GM23338 (cell line): Measurements from ENCODE around the gene DUS4L. TPM values are rescaled to one million over a fixed set of nuclear protein-coding genes. Genes with fewer than 3 reads are reported as not detected.

Experiments
- ATAC-seq: fragments of 200-7000 bp; cut with Tn5 transposase; 3 replicates; pipeline ENCODE4 v1.9.1; 2020
- DNase-seq: peaks from one replicate; pipeline ENCODE4 v3.0.0-alpha.2; 2015; ENCODE audit warnings: low spot score
- H2AFZ ChIP-seq: fragments of 200-600 bp; sonication (generic); 2 replicates; pipeline ENCODE4 v1.8.0; 2016; ENCODE audit warnings: antibody characterized with exemption, mild to moderate bottlenecking, moderate library complexity
- H3F3A ChIP-seq: fragments of 200-600 bp; sonication (generic); replicated peaks from 2 replicates; pipeline ENCODE4 v1.8.0; 2017; ENCODE audit warnings: antibody characterized with exemption, mixed run types, low read depth
- H3K27ac ChIP-seq: fragments of 200-600 bp; sonication (generic); 2 replicates; pipeline ENCODE4 v1.6.1; 2016; ENCODE audit warnings: low read depth
- H3K27me3 ChIP-seq: fragments of 200-600 bp; sonication (generic); 2 replicates; pipeline ENCODE4 v1.8.0; 2016; ENCODE audit warnings: mild to moderate bottlenecking, mixed run types, moderate library complexity; ENCODE audit not compliant: insufficient read depth
- H3K36me3 ChIP-seq: fragments of 200-600 bp; sonication (generic); 2 replicates; pipeline ENCODE4 v1.8.0; 2016; ENCODE audit warnings: mild to moderate bottlenecking; ENCODE audit not compliant: insufficient read depth
- H3K4me1 ChIP-seq: fragments of 200-600 bp; sonication (generic); 2 replicates; pipeline ENCODE4 v1.8.0; 2016; ENCODE audit warnings: mild to moderate bottlenecking, moderate library complexity; ENCODE audit not compliant: insufficient read depth
- H3K4me2 ChIP-seq: fragments of 200-600 bp; sonication (generic); 2 replicates; pipeline ENCODE4 v1.7.1; 2017; ENCODE audit warnings: mixed run types
- H3K4me3 ChIP-seq: fragments of 200-600 bp; sonication (generic); 2 replicates; pipeline ENCODE4 v1.6.1; 2016; ENCODE audit warnings: mixed run types
- H3K79me2 ChIP-seq: fragments of 200-600 bp; sonication (generic); replicated peaks from 2 replicates; pipeline ENCODE4 v1.8.0; 2017; ENCODE audit warnings: mild to moderate bottlenecking; ENCODE audit not compliant: insufficient read depth
- H3K9me2 ChIP-seq: fragments of 200-600 bp; sonication (generic); 2 replicates; pipeline ENCODE4 v1.8.0; 2017; ENCODE audit not compliant: insufficient read depth
- H4K20me1 ChIP-seq: fragments of 200-600 bp; sonication (generic); replicated peaks from 2 replicates; pipeline ENCODE4 v1.8.0; 2017; ENCODE audit warnings: mild to moderate bottlenecking; ENCODE audit not compliant: insufficient read depth
- H3K27ac Mint-ChIP-seq: 2 replicates; pipeline ENCODE4 v1.8.0; 2020; ENCODE audit warnings: inconsistent platforms, mild to moderate bottlenecking, moderate library complexity, mixed read lengths
- H3K27me3 Mint-ChIP-seq: 3 replicates; pipeline ENCODE4 v1.8.0; 2022; ENCODE audit warnings: low read depth, mild to moderate bottlenecking, moderate library complexity, mixed read lengths, inconsistent platforms; ENCODE audit not compliant: insufficient read depth, poor library complexity
- H3K36me3 Mint-ChIP-seq: 3 replicates; pipeline ENCODE4 v1.8.0; 2021; ENCODE audit warnings: low read depth, mild to moderate bottlenecking, inconsistent platforms, moderate library complexity, mixed read lengths
- H3K4me1 Mint-ChIP-seq: 3 replicates; pipeline ENCODE4 v1.8.0; 2020; ENCODE audit warnings: mild to moderate bottlenecking, inconsistent platforms, mixed read lengths
- H3K4me3 Mint-ChIP-seq: 3 replicates; pipeline ENCODE4 v1.8.0; 2021; ENCODE audit warnings: moderate library complexity, mild to moderate bottlenecking, inconsistent platforms, mixed read lengths
- H3K9me3 Mint-ChIP-seq: 3 replicates; pipeline ENCODE4 v1.8.0; 2020; ENCODE audit warnings: moderate library complexity, mild to moderate bottlenecking, inconsistent platforms, mixed read lengths
- CREB1 ChIP-seq: fragments of 250-450 bp; sonication (Bioruptor Pico); IDR thresholded peaks from 2 replicates; pipeline ENCODE4 v1.5.0; 2020; ENCODE audit warnings: low read depth, mild to moderate bottlenecking, moderate library complexity
- ETS1 ChIP-seq: IDR thresholded peaks from 2 replicates; pipeline ENCODE4 v1.6.1; 2016; ENCODE audit warnings: antibody characterized with exemption
- EZH2phosphoT487 ChIP-seq: fragments of 200-600 bp; sonication (generic); IDR thresholded peaks from one replicate; pipeline ENCODE4 v1.8.1; 2018; ENCODE audit warnings: antibody characterized with exemption; ENCODE audit not compliant: unreplicated experiment
- JUNB ChIP-seq: IDR thresholded peaks from one replicate; pipeline ENCODE4 v1.6.1; 2016; ENCODE audit warnings: antibody characterized with exemption; ENCODE audit not compliant: unreplicated experiment
- POLR2AphosphoS5 ChIP-seq: IDR thresholded peaks from 2 replicates; pipeline ENCODE4 v1.6.1; 2016; ENCODE audit warnings: antibody characterized with exemption, low read depth
- REST ChIP-seq: IDR thresholded peaks from one replicate; pipeline ENCODE4 v1.6.1; 2018; ENCODE audit warnings: antibody characterized with exemption; ENCODE audit not compliant: unreplicated experiment
- STAT1 ChIP-seq: IDR thresholded peaks from one replicate; pipeline ENCODE4 v1.6.1; 2016; ENCODE audit warnings: antibody characterized with exemption; ENCODE audit not compliant: unreplicated experiment
- ZNF114 ChIP-seq: fragments of 250-450 bp; sonication (Bioruptor Pico); IDR thresholded peaks from 2 replicates; pipeline ENCODE4 v1.5.0; 2020; ENCODE audit warnings: mild to moderate bottlenecking, moderate library complexity
- ZNF331 ChIP-seq: fragments of 250-450 bp; sonication (Bioruptor Pico); IDR thresholded peaks from 2 replicates; pipeline ENCODE4 v1.5.0; 2020; ENCODE audit warnings: low read depth, mild to moderate bottlenecking, moderate library complexity
- ZNF462 ChIP-seq: fragments of 250-450 bp; sonication (Bioruptor Pico); IDR thresholded peaks from 2 replicates; pipeline ENCODE4 v1.5.0; 2020; ENCODE audit warnings: mild to moderate bottlenecking, moderate library complexity
- polyA plus RNA-seq: library from polyadenylated mRNA; unstranded; fragments of >200 nt; fragmentation: Nextera tagmentation; extraction: Ambion mirVana; gene quantifications from 2 replicates; pipeline ENCODE4 v1.2.1, GENCODE V29; 2016
- total RNA-seq: library from RNA; depleted of rRNA; stranded (reverse); fragments of >200 nt; shearing (Covaris generic); gene quantifications from 2 replicates; pipeline ENCODE4 v1.2.3, GENCODE V29; 2014

DUS4L gene
- total and polyA plus RNA-seq, 2 experiments from 2014 or later = 16.7 to 22.9 TPM

GRCh38 chr7:107582875-107583274 is 19.1 kb downstream of the DUS4L start (continued):
- TF ChIP-seq ZNF462 (CRISPR knock-in tag) (no peak), JUNB (no peak), CREB1 (no peak), ZNF331 (no peak), ETS1 (no peak)

GRCh38 chr7:107584716-107585115 is 20.9 kb downstream of the DUS4L start:
- no peak overlapping the region for H3K27ac Mint-ChIP-seq
- H3K9me3 Mint-ChIP-seq = peaks cover 3% of the 10 kb centered on the region; the same call in 2 of the 3 replicates
- no peaks in the 10 kb centered on the region for H4K20me1 ChIP-seq
- H3K27me3 Mint-ChIP-seq = peaks cover 7% of the 10 kb centered on the region
- H3K79me2 ChIP-seq = no peaks in the 10 kb centered on the region
- peaks cover 12% of the 10 kb centered on the region for H3K36me3 Mint-ChIP-seq
- no peak overlapping the region for H2AFZ ChIP-seq
- H3K4me1 Mint-ChIP-seq = no peaks in the 10 kb centered on the region; the same call in 2 of the 3 replicates
- no peaks in the 10 kb centered on the region for H3K36me3 ChIP-seq
- H3K4me3 ChIP-seq = no peak overlapping the region
- H3K27me3 ChIP-seq = no peaks in the 10 kb centered on the region
- no peak overlapping the region for H3K4me3 Mint-ChIP-seq
- H3K4me2 ChIP-seq = no peak overlapping the region
- no peak for DNase-seq
- no peaks in the 10 kb centered on the region for H3K4me1 ChIP-seq
- H3F3A ChIP-seq = no peaks in the 10 kb centered on the region
- H3K9me2 ChIP-seq = no peaks in the 10 kb centered on the region
- ATAC-seq = no peak
- no peak overlapping the region for H3K27ac ChIP-seq
- TF ChIP-seq REST = no peak
- no peak for TF ChIP-seq JUNB
- no peak for TF ChIP-seq POLR2AphosphoS5
- TF ChIP-seq ZNF114 (CRISPR knock-in tag) = no peak
- no peak for TF ChIP-seq ETS1
- no peak for TF ChIP-seq EZH2phosphoT487
- TF ChIP-seq STAT1 = no peak
